Body of pancreas (tissue), 4 donors: ENCODE data around the gene EML3. TPM values are rescaled to one million over a fixed set of nuclear protein-coding genes. Genes with fewer than 3 reads are reported as not detected.
A peak's percentile ranks its signal among the peaks of the same experiment; 100 is the strongest.

Experiments
- ATAC-seq: fragments of 150-250 bp; one replicate; pipeline ENCODE4 v1.9.1; 2016
- DNase-seq, 4 donors: peaks; one replicate each; pipeline ENCODE4 v3.0.0-alpha.2; 2019
- H3K27ac ChIP-seq, 4 donors: fragments of 200-600 bp; sonication (generic); 1 replicate in 3 of 4; 2 replicates in 1 of 4; pipeline versions ENCODE4 v1.5.1 to v1.6.1; 2016 to 2019; ENCODE audit warnings: mild to moderate bottlenecking in 1 of 4, mixed read lengths in 1 of 4, moderate library complexity in 1 of 4
- H3K27me3 ChIP-seq, 2 donors: fragments of 200-600 bp; sonication (generic); one replicate each; pipeline ENCODE4 v1.6.0; 2016; ENCODE audit warnings: mild to moderate bottlenecking in 1 of 2
- H3K36me3 ChIP-seq, 2 donors: fragments of 200-600 bp; sonication (generic); replicated peaks in 1 of 2; 2 replicates each; pipeline ENCODE4 v1.5.1; 2016; ENCODE audit warnings: low read depth in 2 of 2; ENCODE audit not compliant: insufficient read depth in 1 of 2
- H3K4me1 ChIP-seq: fragments of 200-600 bp; sonication (generic); one replicate; pipeline ENCODE4 v1.6.0; 2016
- H3K4me3 ChIP-seq, 2 donors: fragments of 200-600 bp; sonication (generic); 1 replicate in 1 of 2; 2 replicates in 1 of 2; pipeline ENCODE4 v1.5.1; 2016 to 2019
- H3K9me3 ChIP-seq, 3 donors: fragments of 200-600 bp; sonication (generic); 1 replicate in 2 of 3; 2 replicates in 1 of 3; pipeline ENCODE4 v1.5.1; 2016
- POLR2A ChIP-seq, 3 donors: fragments of 450-650 bp; IDR thresholded peaks; one replicate each; pipeline ENCODE4 v1.6.1; 2016; ENCODE audit warnings: antibody characterized with exemption in 3 of 3, mild to moderate bottlenecking in 2 of 3
- WGBS, 2 donors: methylation state at CpG; one replicate each; pipeline ENCODE4 v1.1.5; 2017; 5-methylcytosine and 5-hydroxymethylcytosine counted together
- intact Hi-C: fragments of 100-400 bp; cut with DNase I; formaldehyde crosslinking; loops from one replicate; pipeline ENCODE4 v1.15.1; 2023
- total RNA-seq, 2 donors: library from RNA; depleted of rRNA; stranded (reverse); fragments of >200 nt; gene quantifications; one replicate each; pipeline ENCODE4 v1.1.0, GENCODE V29; 2016
- TF ChIP-seq, protein P1 (sequence below), 7 experiments: fragments of 450-650 bp in 4 of 7; fragments of 200-600 bp in 3 of 7; sonication (generic) in 3 of 7; IDR thresholded peaks; one replicate each; pipeline ENCODE4 v1.5.1; 2016 to 2019; ENCODE audit warnings: antibody characterized with exemption in 7 of 7

EML3 gene
- total RNA-seq, 2 donors from 2014 or later, result 31.4 to 69.9 TPM

GRCh38 chr11:62649486-62649885 lies 36.9 kb upstream of the EML3 start:
- H3K4me3 ChIP-seq, result no peak overlapping the region
- peaks cover 0 to 7% of the 10 kb centered on the region in 2 donors for H3K36me3 ChIP-seq
- H3K9me3 ChIP-seq, result no peaks in the 10 kb centered on the region
- intact Hi-C loops, result no loop called here
- TF ChIP-seq, protein P1, sequence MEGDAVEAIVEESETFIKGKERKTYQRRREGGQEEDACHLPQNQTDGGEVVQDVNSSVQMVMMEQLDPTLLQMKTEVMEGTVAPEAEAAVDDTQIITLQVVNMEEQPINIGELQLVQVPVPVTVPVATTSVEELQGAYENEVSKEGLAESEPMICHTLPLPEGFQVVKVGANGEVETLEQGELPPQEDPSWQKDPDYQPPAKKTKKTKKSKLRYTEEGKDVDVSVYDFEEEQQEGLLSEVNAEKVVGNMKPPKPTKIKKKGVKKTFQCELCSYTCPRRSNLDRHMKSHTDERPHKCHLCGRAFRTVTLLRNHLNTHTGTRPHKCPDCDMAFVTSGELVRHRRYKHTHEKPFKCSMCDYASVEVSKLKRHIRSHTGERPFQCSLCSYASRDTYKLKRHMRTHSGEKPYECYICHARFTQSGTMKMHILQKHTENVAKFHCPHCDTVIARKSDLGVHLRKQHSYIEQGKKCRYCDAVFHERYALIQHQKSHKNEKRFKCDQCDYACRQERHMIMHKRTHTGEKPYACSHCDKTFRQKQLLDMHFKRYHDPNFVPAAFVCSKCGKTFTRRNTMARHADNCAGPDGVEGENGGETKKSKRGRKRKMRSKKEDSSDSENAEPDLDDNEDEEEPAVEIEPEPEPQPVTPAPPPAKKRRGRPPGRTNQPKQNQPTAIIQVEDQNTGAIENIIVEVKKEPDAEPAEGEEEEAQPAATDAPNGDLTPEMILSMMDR (IDR thresholded peaks at IDR 0.05), result no peak
- TF ChIP-seq POLR2A (IDR thresholded peaks at IDR 0.05), result no peak
- WGBS, 2 donors, result 87 to 88% methylated on average over 11 of the region's 11 CpGs
- H3K4me1 ChIP-seq, result peaks cover 46% of the 10 kb centered on the region
- no peaks in the 10 kb centered on the region for H3K27me3 ChIP-seq
- ATAC-seq (no peak), DNase-seq (no peak)
- no peak overlapping the region for H3K27ac ChIP-seq

GRCh38 chr11:62648967-62649364 lies 36.4 kb upstream of the EML3 start:
- WGBS, 2 donors, result 90 to 100% methylated on average over 1 to 11 of the region's 11 CpGs
- ATAC-seq (no peak), DNase-seq (peak in 1 of 4 donors; percentile 11)
- H3K9me3 ChIP-seq, result no peaks in the 10 kb centered on the region
- TF ChIP-seq, protein P1 (IDR thresholded peaks at IDR 0.05), result no peak
- no peak for TF ChIP-seq POLR2A (IDR thresholded peaks at IDR 0.05)
- intact Hi-C loops, result no loop called here
- no peak overlapping the region for H3K27ac ChIP-seq
- H3K36me3 ChIP-seq, result peaks cover 0 to 7% of the 10 kb centered on the region in 2 donors
- peaks cover 48% of the 10 kb centered on the region for H3K4me1 ChIP-seq
- H3K27me3 ChIP-seq, result no peaks in the 10 kb centered on the region
- no peak overlapping the region for H3K4me3 ChIP-seq

DNA sequence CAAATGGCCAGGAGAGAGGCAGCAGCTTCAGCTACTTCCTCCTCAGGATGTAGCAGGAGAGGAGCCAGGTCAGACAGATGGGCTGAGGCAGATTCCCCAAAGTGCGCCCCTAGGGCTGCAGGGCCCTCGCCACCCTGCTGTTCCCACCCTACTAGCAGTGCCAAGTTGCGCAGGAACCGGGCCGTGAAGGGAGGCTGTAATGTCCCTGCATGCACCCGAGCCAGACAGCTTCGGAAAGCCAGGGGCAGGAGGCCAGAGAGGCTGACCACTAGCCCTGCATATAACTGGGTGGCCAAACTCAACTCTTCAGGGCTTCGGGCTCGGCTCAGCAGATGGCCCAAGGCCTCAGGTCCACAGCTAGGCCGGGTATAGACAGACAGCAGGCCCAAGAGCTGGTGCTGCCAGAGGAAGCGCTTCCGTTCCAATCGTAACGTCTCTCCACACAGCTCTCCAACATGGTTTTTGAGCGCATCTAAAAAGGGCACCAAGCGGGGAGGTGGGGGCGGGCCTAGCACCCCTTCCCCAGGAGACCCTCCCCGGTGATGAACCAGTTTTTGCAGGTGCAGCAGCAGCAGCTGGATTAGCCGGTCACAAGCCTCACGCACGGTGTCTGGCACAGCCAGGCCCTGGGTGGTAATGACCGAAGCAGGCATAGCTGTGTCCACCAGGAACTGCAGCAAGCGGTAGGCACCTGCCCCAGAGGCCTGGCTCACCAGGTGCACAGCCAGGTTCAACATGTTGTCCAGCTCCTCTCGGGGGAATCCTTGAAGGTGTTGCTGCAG lies 35.8 kb upstream of the EML3 start:
- intact Hi-C loops, result no loop called here
- 91 to 94% methylated on average over 10 to 21 of the region's 24 CpGs for WGBS, 2 donors
- DNase-seq (no peak), ATAC-seq (no peak)
- Histone ChIP-seq H3K36me3 (peaks cover 0 to 7% of the 10 kb centered on the region in 2 donors), H3K4me3 (no peak overlapping the region), H3K4me1 (peaks cover 48% of the 10 kb centered on the region), H3K27ac (peak overlapping the region in 1 of 4 donors; percentile 92), H3K9me3 (no peaks in the 10 kb centered on the region), H3K27me3 (no peaks in the 10 kb centered on the region)
- TF ChIP-seq POLR2A (IDR thresholded peaks at IDR 0.05), result no peak
- TF ChIP-seq, protein P1 (IDR thresholded peaks at IDR 0.05), result no peak

- Histone ChIP-seq H3K27me3 (no peaks in the 10 kb centered on the region), H3K4me1 (peaks cover 48% of the 10 kb centered on the region), H3K27ac (peak overlapping the region in 2 of 4 donors; percentile 79 to 92), H3K9me3 (no peaks in the 10 kb centered on the region), H3K36me3 (peaks cover 0 to 7% of the 10 kb centered on the region in 2 donors), H3K4me3 (no peak overlapping the region)
- 53% methylated on average over 6 of the region's 6 CpGs; no CpG with 5 or more reads in 1 of the 2 donors for WGBS, 2 donors
- TF ChIP-seq, protein P1 (IDR thresholded peaks at IDR 0.05), result no peak
- TF ChIP-seq POLR2A (IDR thresholded peaks at IDR 0.05), result no peak
- DNase-seq (no peak), ATAC-seq (no peak)
- intact Hi-C loops, result no loop called here
Measured at GRCh38 chr11:62647609-62648005, 35.0 kb upstream of the EML3 start.
